Activated T-helper 1 cell treated with anti-CD3 and anti-CD28 coated beads, Interleukin-2, amount 50 U/mL, for 16 hours (primary cell): ENCODE measurements around the gene NACC1.

Source experiments
- DNase-seq, 2 donors: peaks; one replicate each; pipeline ENCODE4 v3.0.0-alpha.2; 2020; ENCODE audit warnings: low read depth in 1 of 2, low spot score in 1 of 2

Gene NACC1

DNA sequence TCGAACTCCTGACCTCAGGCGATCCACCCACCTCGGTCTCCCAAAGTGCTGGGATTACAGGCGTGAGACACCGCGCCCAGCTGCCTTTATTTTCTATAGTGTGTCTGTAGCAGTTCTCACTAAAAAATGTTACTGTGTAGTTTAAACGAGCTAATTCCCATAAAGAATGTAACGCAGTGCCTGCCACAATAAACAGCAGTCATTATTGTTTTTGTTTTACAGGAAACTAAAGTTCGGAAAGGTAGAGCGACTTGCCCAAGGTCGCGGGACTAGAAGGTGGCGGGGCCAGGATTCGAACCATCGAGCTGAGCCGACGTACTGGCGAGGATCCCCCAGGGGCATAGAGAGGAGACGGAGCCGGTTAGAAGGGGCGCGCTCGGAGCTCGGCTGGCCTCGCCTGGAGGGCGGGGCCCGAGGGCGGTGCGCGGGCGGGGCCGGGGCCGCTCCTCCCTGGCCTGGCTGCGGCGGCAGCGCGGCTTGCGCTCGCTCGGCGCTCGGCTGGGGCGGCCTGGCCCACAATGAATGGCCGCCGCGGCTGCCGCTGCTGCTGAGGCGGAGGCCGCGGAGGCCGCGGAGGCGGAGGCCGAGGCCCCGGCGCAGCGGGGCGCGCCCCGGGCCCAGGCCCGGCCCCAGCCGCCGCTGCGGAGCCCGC is at the start of gene NACC1:
Gene NACC1, plus strand, starts transcription at position 493 of the 652 bp plus-strand sequence. CDS start 16,944 bp downstream, outside the sequence.
- peak; percentile 76 to 88 for DNase-seq

DNA sequence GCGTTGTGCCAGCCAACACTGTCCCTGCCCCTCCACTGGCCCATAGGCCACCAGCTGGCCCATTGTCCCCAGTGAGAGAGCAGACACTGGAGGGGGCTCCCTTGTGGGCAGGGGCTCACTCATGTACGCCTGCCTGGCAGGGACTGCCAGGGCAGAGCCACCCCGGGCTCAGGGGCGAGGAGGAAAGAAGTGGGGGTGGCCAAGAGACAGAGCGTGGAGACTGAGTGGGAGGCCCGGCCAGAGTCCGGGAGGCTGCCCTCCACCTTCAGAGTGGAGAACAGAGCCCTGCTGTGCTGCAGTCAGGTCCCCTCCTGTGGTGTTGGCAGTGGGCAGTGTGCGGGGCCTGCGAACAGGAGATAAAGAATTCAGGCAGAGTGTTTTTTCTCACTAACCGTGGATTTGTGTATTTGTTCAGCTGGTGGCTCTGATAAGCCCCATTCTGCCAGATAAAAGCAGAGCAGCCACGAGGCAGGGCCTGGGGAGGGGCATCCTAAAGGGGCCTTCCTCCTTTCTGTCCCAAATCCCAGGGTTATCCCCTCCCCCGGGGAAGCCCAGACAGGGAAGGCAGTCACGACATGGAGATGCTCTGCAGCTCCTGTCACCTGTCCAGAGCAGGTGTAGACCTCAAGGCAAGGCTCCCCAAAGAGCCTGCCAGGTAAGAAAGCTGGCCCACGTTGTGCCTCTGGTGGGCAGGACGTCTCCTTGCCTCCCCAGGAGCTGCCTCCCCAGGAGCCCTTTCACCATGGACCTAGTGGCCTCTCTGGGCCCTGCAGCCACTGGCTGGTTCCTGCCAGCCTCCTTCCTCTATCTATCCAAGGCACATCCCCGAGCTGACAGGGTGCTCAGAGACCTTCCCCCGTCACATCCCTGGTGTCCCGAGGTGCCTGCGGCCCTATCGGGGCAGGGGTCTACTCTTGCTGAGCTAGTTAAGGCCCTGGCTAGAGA is 48.4 kb upstream of the NACC1 start:
- no peak for DNase-seq

DNA sequence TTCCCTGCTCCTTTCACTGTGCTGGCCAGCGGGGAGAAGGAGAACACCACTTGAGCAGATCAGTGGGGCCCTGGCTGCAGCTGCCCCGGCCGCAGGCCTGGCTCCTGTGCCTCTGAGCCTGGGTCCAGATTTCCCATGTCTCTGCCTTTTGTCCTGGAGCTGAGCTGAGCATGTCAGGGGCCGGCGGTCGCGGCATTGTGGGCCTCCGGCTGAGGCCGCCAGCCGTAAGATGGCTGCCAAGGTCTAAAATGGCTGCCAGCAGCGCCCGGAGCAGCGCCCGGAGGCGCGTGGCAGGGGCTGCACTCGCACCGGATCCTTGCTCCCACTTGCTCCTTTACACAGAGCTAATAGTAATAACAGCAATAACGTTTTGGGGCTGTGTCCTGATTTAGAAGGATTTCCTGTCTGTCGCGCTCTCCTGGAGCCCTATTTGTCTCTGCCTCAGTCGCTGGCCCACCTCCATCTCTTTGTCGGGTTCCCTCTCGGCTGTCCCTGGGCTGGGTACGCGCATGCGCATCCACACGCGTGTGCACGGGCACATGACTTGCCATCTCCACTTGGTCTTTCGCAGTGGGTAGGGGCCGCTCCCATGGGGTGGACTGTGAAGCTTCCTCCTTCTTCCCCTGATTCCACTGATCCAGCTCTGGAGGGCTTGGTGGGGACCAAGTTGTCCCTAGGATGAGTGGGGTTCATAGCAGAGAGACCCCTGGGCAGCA is 47.5 kb upstream of the NACC1 start:
- DNase-seq, result no peak

DNA sequence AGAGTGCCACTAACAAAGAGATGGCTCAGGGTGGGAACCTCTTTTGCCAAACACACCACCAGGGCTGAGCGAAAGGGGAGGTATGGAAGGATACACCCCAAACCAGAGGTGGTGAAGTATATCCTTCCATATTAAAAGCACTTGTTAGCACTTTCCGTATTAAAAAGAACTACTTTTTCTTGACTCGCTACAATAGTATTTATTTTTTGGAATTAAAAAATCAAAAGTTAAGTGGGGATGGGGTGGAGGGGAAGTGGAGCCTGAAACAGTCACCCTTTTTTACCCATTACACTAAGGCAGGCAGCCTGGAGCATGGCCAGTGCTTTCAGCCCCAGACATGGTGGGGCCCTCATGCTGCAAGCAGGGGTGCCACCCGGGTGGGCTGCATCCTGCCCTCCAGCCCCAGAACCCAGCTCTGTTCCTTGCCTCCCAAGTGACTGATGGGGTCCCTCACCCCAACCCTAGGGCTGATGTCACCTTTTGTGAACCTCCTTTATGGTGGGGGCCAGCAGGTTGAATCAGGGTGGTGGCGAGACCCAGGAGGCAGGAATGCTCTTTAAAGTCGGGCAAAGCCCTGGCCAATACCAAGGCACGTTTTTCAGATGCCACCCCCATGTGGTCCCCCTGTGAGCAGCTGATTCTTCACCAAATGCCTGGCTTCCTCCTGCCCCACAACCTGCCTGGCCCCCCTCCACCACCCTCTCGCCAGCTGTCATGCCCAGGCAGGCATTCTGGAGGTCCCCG is 46.4 kb upstream of the NACC1 start:
- DNase-seq, result no peak

DNA sequence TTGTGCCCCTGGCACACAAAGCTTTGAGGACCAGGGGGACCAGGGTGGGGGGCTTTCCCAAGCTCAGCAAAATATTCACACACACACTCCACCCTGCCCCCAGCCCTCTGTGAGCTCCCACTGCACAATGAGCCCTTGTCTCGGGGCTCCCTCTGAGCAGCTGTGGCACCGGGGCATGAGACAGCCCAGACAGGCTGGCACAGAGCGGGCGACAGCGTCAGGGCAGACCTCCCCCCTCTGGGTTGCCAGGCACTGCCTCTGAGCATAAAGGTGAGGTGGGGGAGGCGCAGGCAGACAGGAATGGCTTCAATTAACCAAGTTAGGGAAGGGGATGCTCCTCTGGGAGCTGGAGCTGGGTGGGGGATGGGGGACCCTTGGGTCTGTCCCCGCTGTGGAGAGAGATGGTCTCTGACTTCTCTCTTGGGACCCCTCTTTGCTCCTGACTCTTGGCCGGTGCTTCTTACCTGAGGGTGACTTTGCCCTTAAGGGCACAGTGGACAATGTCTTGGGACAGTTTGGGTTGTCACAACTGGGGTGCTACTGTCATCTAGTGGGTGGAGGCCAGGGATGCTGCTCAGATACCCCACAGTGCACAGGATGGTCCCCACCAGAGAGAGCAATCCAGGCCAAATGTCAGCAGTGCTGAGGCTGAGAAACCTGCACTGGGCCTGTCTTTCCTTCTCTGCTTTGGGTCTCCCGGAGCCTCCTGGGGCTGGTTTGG is 45.7 kb upstream of the NACC1 start:
- no peak for DNase-seq

DNA sequence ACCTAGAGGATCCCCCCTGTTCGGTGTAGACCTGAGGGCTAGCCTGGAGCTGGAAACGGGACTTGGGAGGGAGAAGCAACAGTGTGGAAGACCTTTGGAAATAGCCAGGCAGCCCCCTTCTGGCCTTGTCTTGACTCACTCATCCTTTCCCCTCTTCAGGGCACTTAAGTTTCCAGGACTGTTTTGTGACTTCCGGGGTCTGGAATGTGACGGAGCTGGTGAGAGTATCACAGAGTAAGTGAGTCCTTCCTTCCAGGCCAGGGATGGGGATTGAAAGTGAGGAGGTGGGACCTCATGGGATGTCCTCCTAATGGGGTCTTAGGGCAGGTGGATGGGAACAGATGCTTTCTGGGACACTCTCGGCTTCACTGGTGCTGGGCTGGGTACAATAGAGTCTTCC is 44.8 kb upstream of the NACC1 start:
- no peak for DNase-seq

DNA sequence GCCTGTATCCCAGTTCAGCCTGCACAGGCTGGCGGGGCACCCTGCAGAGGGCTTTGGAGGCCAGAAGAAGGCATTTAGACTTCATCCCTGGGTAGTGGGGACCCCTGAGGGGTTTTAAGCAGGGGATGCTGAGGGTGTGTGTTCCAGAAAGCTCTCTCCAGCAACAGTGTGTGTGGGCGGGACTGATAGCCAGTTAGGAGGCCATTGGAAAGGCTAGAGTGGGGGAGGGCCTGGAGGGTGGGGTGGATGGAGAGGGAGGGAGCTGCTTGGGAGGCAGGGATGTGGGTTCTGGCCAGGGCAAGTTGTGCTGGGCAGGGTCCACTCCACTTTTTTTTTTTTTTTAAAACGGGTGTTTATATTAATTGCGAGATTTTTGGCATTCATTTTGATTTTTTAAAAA is 43.7 kb upstream of the NACC1 start:
- DNase-seq, result no peak

DNA sequence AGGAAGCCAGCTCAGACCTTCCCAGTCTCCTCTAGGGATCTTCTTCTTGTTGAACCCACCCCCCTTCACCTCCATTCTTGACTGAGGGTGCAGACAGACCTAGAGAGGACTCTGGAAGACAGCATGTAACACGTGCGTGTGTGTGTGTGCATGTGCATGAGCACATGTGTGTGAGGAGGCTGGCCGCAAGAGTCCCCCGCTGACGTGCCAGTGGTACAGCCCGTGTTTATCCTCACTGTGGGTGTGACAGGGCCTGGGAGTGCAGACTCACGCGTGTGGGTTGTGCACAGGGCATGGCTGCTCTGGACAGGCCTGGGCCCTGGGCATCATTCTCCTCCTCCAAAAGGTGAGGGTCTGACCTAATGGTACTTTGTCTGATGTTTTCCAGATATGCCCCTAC is 41.7 kb upstream of the NACC1 start:
- DNase-seq, result no peak

DNA sequence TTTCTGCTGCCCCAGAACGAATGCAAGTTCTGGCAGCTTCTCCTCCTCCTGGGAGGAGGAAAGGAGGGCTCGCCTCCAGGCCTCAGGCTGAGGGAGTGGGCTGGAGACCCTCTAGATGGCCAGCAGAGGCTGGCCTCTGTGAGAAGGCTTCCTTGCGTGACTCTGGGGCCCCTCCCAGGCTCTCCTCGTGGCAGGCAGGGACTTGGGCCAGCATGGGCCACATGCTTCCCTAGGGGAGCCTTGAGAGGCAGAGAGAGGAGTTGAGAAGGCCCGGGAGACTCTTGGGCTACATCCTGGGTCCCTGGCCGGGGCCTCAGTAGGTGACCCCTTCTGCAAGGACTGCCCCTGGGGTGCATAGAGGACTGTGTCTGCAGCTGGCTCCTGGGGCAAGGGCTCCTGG is 41.3 kb upstream of the NACC1 start:
- DNase-seq, result no peak

DNA sequence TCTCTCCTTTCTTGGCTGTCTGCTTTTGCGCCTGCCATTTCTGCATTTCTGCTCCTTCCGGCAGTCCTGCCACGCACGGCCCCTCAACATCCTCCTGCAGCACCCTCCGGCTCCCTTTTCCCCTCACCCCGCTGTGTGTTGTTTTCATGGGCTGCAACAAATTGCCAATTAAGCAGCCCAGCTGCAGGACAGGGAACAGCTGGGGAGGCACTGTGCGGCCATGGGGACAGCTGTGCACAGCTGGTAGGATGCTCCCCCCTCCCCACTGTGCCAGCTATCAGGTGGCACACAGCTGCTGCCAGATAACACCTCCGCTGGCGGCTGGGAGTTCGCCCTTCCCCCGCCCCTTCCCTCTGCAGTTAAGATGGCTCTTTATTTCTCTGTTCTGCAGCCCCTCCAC is 40.8 kb upstream of the NACC1 start:
- DNase-seq, result no peak

DNA sequence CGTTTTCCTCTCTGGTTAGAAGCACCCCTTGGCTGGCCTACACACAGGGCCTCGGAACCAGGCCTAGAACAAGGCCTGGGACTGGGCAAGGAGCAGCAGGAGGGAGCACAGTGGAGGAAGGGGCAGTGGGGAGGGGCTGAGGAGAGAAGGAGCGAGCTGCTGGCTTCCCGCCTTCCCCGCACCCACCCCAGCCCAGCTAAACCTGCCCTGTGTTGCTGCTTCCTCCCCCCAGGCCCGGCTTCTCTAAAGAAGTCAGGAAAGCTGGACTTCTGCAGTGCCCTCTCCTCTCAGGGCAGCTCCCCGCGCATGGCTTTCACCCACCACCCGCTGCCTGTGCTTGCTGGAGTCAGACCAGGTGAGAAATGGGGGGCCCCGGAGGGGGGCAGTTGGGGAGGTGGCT is 39.7 kb upstream of the NACC1 start:
- DNase-seq, result no peak

DNA sequence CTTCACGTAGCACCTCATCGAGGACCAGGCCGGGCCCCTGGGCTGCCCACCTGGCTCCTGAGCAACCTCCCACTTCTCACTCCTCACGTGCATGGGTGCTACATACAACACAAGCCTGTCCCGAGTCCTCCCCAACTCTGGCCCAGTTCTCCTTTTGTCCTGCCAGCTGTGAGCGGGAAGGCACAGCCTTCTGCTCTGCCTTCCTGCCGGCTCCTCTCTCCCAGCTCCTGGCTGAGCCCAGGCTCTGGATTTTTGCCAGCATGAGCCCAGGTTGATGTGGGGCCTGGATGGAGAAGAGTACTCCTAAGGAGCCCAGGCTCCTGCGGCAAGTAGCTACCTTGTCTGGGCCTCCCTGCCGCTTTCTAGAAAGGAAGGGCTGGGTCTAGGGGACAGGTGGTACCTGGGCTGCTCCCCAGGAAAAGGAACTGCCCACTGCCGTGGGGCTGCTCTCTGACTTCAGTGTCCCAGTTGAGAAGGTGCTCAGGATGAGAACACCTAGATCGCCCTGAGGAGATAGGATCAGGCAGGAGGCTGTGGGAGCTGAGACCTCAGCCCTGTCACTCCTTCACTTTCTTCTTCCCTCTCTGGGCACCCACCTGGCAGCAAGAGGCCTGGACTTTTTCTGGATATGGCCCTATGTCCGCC is 39.0 kb upstream of the NACC1 start:
- no peak for DNase-seq

DNA sequence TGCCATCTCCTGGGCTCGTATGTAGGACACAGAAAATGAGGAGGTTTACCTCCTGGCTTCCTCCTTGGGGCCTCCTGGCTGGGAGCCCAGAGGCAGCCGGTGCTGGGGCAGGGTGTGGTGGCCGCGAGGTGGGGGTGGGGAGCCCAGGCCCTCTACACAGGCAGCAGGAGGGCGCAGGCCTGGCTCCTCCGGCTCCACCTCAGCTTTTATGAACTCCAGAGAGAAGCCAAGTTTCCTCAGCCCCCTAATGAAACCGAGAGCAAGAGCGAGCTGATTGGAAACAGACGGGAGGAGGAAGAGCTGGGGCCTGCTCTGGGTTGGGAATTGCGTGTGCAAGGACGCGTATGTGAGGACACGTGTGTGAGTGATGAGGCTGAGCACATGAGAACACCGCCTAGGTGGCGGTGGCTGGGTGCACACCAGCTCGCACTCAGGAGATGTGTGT is 38.5 kb upstream of the NACC1 start:
- no peak for DNase-seq

DNA sequence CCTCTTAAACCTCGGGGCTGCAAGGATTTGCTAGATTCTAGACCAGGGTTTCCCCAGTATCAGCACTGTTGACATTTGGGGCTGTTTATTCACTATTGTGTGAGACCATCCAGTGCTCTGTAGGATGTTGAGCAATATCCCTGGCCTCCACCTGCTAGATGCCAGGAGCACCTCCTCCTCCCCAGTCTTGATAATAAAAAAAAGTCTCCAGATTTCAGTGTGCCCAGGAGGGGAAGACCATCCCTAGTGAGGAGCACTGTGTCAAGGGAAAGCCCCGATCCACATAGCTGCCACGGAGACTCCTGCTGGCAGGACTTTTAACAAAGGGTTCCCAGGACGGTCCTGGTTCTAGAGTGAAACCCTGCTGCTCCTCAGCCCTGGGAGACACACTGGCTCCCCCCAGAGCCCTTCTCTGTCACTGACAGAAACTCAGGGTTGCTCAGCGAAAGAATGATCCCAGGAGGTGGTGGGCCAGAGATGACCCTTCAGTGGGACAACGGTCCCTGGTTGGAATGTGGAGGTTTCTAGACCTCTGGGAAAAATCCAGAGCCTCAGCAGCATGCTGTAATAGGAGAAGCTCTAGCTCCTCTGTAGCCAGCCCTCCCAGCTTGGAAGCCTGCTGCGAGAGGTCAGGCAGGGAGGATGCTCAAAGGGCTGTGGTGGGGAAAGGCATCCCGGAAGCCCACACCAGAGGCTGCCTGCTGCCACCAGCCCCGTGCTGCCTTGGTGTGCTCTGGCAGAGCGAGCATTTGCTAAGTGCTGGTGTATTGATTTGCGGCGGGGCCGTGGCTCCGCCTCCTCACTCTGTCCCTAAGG is 35.7 kb upstream of the NACC1 start:
- no peak for DNase-seq

DNA sequence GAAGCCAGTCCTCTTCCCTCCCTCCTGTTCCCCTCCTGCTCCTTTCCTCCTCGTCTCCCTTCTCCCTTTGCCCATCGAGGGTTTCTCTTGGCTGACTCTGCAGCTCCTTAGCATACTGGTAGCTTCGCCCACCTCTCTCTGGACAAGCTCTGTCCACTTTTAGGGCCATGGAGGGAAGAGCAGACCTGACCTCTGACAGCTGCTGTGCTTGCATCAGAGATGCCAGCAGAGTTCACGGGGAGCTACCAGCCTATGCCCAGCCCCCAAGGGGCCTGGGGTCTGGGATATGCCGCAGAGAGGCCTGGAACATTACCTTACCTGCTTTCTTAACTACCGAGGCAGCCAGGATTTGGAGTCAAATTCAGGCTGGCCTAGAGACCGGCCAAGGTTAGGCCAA is 35.1 kb upstream of the NACC1 start:
- DNase-seq, result no peak

DNA sequence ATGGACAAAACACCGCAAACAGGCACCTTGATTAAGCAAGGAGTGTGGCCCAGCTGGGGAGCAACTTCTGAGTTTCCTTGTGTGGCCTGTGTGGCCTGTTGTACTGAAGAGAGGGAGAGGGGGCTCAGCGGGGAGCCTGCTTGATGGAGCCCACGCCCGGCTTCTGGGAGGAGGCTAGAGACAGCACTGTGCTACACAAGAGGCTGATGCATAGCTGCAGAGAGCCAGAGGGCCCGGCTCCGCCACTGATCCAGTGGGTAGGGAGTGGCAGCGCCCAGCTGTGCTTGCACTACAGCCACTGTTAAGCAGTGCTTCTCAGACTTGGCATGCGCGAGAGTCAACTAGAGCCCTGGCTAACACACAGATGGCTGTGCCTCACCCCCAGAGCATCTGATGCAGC is 34.4 kb upstream of the NACC1 start:
- no peak for DNase-seq

DNA sequence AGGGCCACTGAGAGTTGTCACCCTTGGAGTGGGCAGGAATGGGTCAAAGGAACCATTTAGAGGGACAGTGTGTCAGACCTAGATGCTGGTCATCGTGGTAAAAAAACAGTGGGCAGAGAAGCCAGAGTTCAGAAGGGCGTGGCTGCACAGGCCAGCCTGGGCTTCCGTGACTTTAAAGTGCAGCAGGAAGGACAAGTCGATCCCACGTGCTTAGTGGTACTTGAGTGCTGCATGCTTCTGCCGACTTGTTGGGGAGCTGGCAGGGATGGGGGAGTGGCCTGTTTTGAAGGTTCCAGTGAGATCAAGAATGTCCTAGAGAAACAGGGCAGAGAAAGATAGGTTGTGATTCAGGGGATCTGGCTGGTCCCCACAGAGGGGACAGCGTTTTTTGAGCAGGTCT is 32.4 kb upstream of the NACC1 start:
- no peak for DNase-seq

DNA sequence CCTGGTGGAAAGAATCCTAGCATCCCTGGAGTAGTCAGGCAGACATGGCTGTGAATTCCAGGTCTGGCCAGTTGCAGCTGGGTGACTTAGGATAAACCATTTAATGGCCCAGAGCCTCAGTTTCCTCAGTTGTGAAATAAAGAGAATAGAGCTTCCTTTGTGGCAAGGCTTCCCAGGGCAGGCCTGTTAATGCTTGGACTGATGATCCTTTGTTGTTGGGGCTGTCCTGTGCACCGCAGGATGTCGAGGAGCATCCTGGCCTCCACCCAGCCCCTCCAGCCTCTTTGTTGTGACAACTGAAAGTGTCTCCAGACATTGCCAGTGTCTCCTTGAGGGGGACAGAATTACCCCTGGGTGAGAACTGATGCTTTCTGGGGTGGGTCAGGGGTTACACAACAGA is 31.7 kb upstream of the NACC1 start:
- DNase-seq, result no peak

DNA sequence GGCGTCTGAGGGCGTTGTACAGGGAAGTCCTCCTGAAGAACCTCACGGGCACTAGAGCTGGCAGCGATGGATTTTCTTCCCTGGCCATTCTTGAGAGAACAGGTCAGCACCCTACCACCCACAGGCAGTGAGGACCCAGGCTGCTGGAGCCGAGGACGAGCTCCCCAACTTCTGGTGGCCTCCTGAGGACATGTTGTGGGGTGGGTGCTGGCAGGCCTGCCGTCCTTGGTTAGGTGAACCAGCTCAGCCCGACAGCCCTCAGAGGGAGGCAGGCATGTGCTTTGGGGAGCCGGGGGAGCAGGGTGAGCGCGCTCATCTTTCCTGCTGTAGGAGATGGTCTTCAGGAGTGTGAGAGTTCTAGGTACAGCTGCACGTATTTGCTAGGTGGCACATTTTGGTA is 30.8 kb upstream of the NACC1 start:
- no peak for DNase-seq
